Stimulated activated CD8-positive, alpha-beta memory T cell treated with anti-CD3 and anti-CD28 coated beads, Interleukin-15, amount 100 ng/mL, for 4 hours (primary cell): ENCODE measurements around the gene TMEM164.

Experiments
- DNase-seq, 2 donors: peaks; one replicate each; pipeline ENCODE4 v3.0.0-alpha.2; 2020; ENCODE audit warnings: low read depth in 2 of 2

Gene TMEM164

GRCh38 chrX:110037178-110037577, 34.3 kb downstream of the TMEM164 start:
- no peak for DNase-seq

GRCh38 chrX:110038900-110039299, 36.0 kb downstream of the TMEM164 start:
- no peak for DNase-seq

- DNase-seq = no peak
Measured at GRCh38 chrX:110041980-110042379, 39.1 kb downstream of the TMEM164 start.

GRCh38 chrX:110042496-110042895, 39.6 kb downstream of the TMEM164 start:
- DNase-seq = no peak

- no peak for DNase-seq
Measured at GRCh38 chrX:110043506-110043905, 40.6 kb downstream of the TMEM164 start.

- DNase-seq = no peak
Measured at GRCh38 chrX:110044346-110045249, 41.7 kb downstream of the TMEM164 start.

GRCh38 chrX:110045421-110045820, 42.5 kb downstream of the TMEM164 start:
- no peak for DNase-seq

GRCh38 chrX:110046001-110046400, 43.1 kb downstream of the TMEM164 start:
- DNase-seq = no peak

- DNase-seq = no peak
Measured at GRCh38 chrX:110046971-110047370, 44.1 kb downstream of the TMEM164 start.

GRCh38 chrX:110049096-110049495, 46.2 kb downstream of the TMEM164 start:
- no peak for DNase-seq

GRCh38 chrX:110050386-110050785, 47.5 kb downstream of the TMEM164 start:
- no peak for DNase-seq

GRCh38 chrX:110050901-110051300, 48.0 kb downstream of the TMEM164 start:
- DNase-seq = no peak

GRCh38 chrX:110051559-110051958, 48.6 kb downstream of the TMEM164 start:
- DNase-seq = no peak

- DNase-seq = no peak
Measured at GRCh38 chrX:110052303-110052702, 49.4 kb downstream of the TMEM164 start.

GRCh38 chrX:110053453-110053852, 50.5 kb downstream of the TMEM164 start:
- DNase-seq = no peak

- no peak for DNase-seq
Measured at GRCh38 chrX:110055616-110056015, 52.7 kb downstream of the TMEM164 start.

- DNase-seq = no peak
Measured at GRCh38 chrX:110056419-110056818, 53.5 kb downstream of the TMEM164 start.

- DNase-seq = no peak
Measured at GRCh38 chrX:110059410-110059809, 56.5 kb downstream of the TMEM164 start.

- no peak for DNase-seq
Measured at GRCh38 chrX:110060317-110060716, 57.4 kb downstream of the TMEM164 start.

- DNase-seq = no peak
Measured at GRCh38 chrX:110060846-110061537, 58.1 kb downstream of the TMEM164 start.

- DNase-seq = no peak
Measured at GRCh38 chrX:110062919-110063318, 60.0 kb downstream of the TMEM164 start.

- no peak for DNase-seq
Measured at GRCh38 chrX:110066488-110067225, 63.7 kb downstream of the TMEM164 start.
